NCI-H2196 (cell line): ENCODE measurements around the gene UQCR11.
A peak's percentile ranks its signal among the peaks of the same experiment; 100 is the strongest.

Experiments
- DNase-seq: peaks from one replicate; lab custom pipeline; 2025; ENCODE audit not compliant: unreplicated experiment; lab: John Stamatoyannopoulos, UW

The UQCR11 gene

DNA sequence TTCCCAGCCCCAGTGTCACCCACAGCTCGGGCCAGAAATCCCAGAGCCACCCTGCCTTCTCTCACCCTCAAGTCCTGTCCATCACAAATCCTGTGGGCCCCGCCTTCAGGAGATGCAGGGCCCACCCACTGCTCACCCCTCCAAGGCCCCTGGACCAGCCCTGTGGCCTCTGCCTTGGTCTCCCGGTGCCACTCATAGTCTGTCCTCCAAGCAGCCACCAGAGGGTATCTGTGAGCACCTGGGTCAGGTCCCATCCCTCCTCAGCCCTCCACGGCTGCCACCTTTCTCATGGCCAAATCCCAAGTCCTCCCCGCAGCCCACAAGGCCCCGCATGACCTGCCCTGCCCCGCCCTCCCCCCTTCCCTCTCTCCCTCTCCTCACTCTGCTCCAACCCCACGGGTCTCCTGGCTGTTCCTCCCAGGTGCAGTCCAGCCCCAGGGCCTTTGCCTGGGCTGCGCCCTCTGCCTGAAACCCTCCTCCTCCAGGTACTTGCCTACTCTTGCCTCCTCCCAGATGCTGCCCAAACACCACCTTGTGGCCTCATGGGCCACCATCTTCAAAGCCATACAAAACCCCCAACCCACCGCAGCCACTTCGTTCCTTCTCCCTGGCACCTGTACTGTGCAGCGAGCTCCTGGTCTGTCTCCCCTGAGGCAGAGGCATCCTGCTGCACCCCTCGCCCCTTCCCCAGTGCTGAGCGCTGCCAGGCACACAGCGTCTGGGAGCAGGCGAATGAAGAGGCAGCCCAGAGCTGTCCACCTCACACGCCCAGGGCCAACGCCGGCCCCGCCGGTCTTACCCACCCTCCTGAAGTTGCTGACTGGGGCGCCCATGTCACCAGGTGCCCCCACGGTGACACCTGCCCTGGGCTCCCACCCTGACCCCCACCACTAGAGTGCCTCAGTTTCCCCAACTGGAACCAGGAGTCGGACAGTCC, 13.2 kb upstream of the UQCR11 start:
- peak; percentile 22 for DNase-seq

DNA sequence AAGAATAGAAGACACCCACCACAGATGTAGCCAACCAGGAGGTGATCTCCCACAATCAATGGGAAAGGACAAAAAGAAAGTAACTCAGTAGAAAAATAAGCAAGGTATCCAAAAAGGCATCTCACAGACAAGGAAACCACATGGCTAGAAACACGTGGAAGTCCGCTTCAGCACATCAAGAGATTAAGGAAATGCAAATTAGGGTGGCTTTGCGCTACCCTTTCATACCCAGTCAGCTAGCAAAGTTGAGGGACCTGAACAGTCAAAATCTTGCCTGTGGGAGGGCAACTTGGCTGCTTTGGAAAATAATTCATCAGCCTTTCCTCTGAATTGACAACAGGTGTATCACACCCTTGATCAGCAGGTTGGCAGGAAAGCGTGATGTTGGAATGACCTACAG, 11.6 kb upstream of the UQCR11 start:
- no peak for DNase-seq

DNA sequence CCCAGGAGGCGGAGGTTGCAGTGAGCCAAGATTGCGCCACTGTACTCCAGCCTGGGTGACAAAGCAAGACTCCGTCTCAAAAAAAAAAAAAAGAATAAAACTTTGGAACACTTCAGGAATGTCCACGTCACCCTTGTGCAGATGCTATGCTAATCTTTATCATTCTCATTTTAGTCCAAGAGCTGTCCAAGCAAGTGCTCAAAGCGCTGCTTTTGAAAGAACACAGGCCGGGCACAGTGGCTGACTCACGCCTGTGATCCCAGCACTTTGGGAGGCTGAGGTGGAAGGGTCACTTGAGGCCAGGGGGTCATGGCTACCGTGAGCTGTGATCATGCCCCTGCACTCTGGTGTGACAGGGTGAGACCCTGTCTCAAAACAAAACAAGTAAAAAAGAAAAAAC, 11.1 kb upstream of the UQCR11 start:
- no peak for DNase-seq

DNA sequence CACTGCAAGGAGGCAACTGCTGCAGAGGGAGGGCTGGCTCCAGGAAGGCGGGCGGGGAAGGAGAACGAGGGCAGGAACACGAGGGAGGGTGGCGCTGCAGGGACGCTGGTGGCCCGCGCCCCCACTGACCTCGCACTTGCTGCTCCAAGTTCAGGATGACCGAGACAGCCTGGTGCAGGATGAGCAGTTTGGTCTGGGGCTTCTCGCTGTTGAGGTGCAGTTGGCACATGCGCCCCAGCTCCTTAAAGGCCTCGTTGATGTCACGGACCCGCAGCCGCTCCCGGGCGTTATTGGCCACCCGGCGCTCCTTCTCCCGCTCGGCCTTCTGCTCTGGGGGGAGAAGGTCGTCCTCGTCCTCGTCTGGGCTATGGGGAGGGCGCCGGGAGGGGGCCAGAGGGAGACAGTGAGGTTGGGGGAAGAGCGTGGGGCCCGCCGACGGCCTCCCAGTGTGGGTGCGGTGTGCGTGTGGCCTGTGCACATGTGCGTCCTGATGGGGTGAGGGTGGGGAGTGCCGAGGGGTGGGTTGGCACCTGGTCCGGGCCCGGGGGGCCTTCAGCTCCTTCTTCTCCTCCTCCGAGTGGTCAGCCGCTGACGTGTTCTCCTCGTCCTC, 10.0 kb upstream of the UQCR11 start:
- DNase-seq, result no peak

DNA sequence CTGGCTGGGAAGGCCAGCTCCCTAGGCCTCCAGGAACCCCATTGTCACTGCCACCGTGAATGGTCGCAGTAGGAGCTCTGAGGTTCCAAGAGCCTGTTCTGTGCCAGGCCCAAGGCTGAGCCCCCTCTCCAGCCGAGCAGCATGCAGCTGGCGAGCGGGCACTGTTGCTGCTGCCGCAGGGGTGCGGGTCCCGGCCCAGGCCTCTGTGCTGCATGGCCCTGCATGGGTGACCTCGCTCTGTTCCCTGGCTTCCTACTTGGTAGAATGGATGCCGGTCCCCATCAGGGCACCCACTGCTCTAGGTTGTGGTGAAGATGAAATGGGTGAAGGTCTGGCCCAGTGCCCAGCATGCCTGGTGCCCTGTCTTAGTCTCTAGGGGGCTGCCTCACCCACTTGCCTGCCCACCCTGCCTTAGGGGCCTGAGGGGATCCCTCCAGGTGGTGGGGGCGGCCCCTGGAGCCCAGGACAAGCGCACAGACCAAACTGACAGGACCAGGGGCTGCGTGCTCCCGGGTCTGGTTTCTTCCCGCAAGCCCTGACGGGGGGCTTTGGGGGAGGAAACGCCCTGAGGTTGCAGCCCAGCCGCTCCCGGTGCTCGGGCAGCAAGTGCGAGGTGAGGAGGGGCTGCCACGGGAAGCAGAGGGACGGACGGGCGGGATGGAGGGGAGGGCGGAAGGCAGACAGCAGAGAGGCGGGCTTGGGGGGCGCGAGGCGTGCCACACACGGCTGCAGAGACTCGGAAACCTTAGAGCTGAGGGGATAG, 8.7 kb upstream of the UQCR11 start:
- no peak for DNase-seq

DNA sequence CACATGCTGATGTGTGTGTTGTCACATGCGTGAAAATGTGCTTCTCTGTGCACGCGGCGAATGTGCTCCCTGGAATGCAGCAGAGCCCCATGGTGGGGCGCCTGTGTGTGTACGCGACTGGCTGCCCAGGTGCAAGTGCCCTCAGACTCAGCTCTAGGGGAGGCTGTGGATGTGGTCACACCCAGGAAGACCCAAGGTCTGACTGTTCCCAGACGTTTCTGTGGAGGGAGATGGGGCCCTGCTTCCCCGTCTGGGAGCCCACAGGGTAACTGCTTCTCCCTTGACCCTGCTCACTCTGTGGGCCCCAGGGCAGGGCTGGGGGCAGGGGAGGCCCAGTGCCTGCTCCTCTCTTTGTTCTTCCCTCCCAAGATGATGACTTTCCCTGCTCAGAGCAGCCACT, 7.9 kb upstream of the UQCR11 start:
- no peak for DNase-seq

DNA sequence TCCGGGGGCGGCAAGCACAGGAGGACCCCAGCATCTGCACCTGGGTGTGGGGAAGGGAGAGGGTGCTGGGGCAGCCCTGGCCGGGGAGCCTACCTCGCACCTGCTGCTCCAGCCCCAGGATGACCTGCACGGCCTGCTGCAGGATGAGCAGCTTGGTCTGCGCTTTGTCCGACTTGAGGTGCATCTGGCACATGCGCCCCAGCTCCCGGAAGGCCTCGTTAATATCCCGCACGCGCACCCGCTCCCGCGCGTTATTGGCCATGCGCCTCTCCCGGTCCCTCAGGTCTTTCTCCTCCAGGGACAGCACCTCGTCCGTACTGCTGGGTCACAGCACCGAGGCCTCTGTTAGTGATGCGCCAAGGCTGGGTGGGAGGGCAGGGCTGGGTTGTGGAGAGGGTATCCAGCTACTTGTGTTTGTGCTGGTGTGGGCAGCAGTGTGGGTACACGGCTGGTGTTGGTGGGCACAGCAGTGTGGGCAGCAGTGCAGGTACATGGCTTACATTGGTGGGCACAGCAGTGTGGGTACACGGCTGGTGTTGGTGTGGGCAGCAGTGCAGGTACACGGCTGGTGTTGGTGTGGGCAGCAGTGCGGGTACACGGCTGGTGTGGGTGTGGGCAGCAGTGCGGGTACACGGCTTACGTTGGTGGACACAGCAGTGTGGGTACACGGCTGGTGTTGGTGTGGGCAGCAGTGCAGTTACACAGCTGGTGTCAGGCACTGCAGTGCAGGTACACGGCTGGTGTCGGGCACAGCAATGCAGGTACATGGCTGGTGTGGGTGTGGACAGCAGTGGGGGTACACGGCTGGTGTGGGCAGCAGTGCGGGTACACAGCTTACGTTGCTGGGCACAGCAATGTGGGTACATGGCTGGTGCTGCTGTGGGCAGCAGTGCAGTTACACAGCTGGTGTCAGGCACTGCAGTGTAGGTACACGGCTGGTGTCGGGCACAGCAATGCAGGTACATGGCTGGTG, 7.1 kb upstream of the UQCR11 start:
- DNase-seq, result no peak

DNA sequence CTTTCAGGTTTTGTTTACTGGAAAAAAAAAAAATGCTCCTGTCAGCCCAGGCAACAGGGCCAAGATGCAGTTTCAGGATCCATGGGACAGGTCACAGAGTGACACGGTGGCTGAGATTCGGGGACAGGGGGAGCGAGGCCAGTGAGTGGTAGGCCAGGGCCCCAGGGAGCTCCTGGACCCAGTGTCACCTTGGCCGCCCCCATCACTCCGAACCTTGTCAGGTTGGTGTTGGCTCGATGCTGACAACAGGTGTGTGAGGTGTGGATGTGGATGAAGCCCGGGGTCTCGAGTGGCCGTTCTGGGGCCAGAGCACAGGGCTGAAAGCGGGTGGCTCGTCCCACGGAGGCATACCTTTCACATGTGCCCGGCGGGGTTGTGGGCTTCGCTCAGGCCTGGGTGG, 6.1 kb upstream of the UQCR11 start:
- DNase-seq, result no peak

DNA sequence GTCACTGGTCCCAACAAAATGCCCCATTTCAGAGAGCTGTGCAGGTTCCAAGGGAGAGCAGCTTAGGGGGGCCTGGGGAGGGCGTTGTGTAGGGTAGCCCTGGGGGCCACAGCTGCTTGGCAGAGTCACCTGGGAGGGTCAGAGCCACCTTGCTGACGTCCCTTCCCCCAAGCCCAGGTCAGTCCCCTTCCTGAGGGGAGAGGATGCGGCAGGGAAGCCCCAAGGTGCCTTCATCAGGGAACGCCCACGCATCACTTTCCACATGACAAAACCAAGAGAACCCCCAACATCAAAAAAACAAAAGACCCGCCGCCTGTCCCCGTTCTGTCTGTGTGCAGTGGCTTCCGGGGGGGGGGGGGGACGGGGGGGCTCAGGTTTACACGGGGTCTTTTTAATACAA, 5.3 kb upstream of the UQCR11 start:
- DNase-seq, result no peak

DNA sequence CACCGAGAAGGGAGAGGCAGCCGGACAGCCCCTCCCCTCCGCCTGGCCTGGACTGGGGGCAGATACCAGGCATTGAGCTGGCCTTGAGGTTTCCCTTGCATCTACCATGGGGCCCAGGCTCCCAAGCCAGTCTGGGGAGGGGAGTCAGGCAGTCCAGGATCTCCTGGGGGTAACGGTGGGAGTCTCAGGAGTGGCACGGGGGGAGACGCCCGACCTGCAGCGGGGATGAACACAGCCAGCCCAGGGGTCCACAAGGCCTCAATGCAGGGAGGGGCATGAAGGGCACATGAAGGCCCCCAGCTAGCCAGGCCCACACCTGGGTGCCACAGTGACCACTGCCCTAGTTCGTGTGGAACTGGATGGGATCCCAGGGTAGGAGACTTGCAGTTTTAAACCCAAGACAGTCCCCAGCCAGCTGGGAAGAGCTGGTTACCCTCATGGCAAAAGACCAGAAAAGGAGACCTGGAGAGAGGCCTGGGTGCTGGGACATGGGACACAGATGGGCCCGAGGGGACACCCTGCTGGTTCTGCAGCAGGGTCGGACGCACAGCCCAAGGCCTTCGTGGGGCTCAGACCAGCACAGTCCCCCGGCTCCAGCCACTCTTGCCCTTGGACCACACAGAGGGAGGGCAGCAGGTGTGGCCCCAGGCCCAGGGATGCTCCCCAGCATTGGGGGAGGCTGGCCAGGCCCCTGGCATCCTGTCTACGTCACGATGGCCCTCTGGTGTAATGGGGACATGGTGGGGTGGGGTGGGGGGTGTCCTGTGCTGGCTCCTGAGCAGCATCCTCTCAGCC, 4.6 kb upstream of the UQCR11 start:
- DNase-seq, result no peak

DNA sequence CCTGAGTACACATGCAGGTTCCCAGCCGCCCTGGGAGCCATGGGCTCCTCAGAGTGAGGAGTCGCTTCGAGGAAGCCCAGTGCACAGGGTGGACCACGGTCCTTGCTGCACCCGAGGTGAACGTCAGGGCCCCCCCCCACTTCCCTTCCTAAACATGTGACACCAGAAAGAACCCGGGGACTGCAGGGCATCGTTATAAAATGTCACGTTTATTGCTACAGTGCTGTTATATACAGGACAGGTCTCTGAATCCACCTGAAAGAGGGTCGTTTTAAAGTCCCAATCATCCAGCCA, 3.8 kb upstream of the UQCR11 start:
- DNase-seq, result no peak

DNA sequence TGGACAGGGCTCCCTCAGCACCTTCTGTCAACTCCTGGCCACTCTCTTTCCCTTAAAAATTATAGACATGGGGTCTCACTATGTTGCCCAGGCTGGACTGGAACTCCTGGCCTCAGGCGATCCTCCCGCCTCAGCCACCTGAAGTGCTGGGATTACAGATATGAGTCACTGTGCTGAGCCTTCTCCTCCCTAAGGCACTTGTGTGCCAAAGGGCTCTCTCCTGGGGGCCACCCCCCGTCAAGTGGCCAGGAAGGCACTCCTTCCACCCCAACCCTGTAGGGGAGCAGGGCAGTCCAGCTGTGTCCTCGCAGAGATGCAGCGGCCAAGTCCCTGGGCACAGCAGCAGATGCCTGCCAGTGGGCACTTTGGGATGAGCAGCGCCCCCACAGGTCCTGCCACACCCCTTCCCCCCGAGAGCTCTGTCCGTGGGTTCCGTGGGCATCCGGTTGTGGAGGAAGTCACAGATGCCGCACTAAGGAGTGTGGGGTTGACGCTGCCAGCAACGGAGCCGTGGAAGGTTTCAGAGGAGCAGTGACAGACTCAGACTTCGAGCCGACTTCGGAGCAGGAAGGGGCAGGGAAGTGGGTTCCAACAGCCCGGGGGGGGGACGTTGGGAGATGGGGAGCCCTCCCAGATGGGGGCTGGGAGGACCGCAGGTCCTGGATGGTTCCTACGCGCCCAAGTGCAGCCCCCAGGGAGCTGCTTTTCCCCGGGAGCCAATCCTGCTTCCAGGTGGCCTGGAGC, 3.3 kb upstream of the UQCR11 start:
- no peak for DNase-seq

DNA sequence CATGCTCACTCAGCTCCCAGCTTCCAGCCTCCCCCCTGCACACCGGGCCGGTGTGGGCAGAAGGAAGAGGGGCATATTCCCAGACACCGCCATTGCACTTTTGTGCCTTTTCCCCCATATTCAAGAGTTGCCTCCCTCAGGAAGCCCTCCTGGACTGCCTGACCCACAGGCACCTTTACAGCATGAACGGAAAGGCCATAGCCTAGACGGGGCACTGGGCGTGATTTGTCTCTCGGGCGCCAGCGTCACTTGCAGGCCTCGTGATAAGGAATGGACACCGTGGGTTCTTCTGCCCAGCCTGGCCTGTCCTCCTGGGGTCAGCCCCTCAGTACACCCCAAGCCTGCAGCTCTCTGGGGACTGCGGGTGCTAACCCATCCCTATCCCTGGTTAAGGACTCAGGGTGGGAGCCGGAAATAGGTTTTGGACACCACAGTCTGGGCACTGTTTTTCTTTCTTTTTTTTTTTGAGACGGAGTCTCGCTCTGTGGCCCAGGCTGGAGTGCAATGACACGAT, 933 bp upstream of the UQCR11 start:
- no peak for DNase-seq

DNA sequence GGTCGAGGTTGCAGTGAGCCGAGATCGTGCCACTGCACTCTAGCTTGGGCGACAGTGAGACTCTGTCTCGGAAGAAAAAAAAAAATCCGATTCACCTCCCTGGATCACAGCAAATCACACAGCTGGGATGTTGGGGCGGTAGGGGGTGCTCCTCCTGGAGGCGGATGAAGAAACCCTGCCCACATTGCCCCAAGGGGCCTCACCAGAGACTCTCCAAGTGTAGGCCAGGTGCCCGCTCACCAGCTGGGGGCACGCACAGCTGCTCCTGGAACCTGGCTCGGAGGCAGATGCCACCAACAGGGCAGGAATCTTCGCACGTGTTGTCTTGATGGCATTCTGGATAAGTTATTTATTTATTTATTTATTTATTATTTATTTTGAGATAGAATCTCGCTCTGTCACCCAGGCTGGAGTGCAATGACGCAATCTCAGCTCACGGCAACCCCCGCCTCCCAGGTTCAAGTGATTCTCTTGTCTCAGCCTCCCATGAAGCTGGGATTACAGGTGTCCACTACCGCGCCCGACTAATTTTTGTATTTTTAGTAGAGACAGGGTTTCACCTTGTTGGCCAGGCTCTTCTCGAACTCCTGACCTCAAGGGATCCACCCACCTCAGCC, 3.1 kb downstream of the UQCR11 start:
- no peak for DNase-seq

DNA sequence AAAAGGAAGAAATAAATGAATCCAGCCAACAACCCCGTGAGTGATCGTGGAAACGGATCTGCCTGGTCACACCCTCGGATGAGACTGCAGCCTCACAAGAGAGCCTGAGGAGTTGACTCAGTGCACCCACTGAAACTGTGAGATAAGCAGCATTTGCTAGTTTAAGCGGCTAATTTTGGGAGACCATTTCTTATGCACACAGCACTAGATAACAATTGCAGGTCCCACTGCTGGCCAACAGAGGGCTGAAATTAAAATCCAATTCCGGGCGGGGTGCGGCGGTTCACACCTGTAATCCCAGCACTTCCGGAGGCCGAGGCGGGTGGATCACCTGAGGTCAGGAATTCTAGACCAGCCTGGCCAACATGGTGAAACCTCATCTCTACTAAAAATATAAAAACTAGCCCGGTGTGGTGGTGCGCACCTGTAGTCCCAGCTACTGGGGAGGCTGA, 3.6 kb downstream of the UQCR11 start:
- DNase-seq, result no peak

DNA sequence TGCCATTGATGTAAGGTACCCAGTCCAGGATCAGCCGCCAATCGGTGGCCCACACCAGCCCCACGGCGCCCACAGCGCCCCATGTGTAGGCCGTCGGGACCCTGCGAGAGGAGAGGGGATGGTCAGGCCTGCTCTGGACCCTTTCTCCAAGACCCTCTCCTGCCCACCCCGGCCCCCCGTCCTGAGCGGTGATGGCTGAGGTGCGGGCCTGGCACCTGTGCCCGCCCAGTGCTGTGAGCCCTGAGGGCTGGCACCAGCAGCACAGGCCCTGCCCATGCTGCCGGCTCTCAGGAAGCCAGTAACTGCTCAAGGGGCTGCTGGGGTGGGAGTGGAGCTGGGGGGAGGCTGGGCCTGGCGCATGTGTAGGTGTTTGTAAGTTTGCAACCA, 5.8 kb downstream of the UQCR11 start:
- DNase-seq, result no peak

DNA sequence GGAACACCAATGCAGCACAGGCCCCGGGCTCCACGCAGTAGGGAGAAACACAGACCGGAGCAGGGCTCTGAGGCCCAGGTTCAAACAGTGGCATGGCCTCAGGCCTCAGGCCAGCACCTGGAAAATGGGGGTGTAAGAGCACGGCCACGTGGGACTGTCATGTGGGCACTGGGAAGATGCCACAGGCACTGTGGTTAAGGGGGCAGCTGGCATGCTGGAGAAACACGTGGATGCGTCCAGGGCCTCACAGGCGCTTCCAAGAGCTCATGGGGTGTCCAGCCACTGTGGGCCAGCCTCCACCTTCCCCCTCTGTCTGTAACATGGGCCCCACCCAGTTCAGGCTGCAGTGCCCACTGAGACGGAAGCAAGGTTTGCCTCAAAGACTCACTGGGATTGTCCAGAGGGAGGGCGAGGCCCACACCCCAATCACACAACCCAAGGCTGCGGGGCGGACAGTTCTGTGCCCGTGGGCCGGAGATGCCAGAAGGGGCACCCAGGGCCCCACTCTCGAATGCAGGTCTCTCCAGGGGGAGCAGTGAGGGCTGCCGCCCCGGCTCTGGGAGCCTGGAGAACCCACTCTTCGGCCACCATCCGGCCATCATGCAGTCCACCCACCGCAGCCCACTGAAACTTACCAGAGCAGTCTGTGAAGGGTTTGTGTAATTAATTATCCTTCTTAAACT, 6.3 kb downstream of the UQCR11 start:
- no peak for DNase-seq

DNA sequence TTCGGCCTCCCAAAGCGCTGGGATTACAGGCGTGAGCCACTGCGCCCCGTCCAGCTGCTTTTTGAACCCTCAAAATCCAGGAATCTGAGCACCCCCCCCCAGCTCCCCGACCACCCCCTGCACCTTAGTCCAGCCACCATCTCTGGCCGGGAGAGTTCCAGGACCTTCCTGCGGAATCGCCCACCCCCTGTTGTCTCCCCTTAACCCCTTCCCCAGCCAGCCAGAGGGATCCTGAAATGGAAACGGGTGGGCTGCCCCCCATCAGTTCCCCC, 11.8 kb downstream of the UQCR11 start:
- DNase-seq, result no peak
